ENCODE results near the gene GRPEL1.
"Not testable (repeated sequence)": the region's sequence is repeated elsewhere in the genome, so short reads cannot be mapped to it uniquely, and the experiment has no call there.

GRPEL1 gene

DNA sequence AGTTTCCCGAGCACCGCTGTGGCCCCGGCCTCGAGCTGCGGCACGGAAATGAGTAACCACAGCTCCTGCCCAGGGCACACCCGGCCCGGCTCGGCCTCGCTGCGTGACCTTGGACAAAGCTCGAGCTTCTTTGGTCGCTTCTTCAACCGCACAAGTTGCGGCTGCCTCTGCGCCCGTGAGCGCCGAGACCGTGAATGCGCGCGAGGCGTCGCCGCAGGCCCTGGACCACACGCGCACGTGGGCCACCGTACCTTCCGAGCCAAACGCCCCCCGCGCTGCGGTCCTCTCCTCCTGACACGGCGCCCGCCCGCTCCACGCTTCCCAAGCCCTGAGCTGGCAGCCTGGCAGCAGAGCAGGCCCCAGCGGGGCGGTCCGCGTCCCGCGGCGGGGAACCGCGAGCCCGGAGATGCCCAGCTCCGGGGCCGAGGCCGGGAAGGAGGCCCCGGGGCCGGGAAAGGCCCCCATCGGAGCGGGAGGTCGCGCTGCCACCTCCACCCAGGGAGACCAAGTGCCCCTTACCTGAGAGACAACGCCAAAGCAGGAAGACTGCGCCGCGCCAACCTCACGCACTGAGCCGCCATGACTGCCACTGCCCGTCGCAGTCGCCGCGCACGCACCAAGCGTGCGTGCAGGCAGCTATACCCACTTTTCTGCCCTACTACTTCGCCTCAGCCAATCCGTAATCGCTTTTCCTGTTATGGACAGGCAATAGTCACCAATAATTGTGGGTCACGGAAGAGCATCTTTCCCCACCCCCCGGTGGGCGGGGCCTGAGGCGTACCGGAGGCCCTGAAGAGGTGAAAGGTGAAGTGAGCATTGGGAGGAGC, at the start of gene GRPEL1:
Gene GRPEL1, minus strand, starts transcription at position 613 of the 827 bp plus-strand sequence. Its CDS starts 32 bp downstream, at position 581.
- DNase-seq (ENCODE audit: low spot score) = peak; percentile 100

- no peak for DNase-seq (ENCODE audit: low spot score)
Observed at GRCh38 chr4:7116705-7117104, 48.8 kb upstream of the GRPEL1 start.

DNA sequence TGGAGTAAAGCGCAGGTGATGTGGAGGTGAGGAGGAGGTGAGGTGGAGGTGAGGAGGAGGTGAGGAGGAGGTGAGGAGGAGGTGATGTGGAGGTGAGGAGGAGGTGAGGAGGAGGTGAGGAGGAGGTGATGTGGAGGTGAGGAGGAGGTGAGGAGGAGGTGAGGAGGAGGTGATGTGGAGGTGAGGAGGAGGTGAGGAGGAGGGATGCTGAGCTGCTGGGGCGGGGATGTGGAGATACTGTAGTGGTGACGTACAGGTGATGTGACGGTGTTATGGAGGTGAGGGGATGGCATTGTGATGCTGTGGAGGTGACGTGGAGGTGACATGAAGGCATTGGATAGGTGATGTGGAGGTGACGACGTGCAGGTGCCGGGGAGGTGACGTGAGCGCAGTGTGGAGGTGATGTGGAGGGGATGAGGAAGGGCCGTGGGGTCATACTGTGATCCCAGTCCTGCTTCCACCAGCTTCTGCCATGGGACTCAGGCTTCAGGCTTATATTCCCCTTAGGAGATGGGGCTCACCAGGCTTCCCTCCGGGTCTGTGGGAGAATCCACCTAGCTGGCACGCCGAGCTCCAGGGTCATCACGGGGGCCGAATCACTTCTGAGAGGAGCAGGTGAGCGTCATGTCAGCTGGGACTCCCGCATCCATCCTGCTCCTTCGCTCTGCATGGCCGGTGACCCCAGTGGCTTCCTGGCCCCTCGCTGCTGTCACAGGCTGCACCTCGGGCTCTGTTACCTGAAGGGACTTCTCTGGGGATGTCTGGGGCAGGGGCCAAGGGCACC, 47.9 kb upstream of the GRPEL1 start:
- no peak for DNase-seq (ENCODE audit: low spot score)

- DNase-seq (ENCODE audit: low spot score) = no peak
Observed at GRCh38 chr4:7112656-7113055, 44.8 kb upstream of the GRPEL1 start.

DNA sequence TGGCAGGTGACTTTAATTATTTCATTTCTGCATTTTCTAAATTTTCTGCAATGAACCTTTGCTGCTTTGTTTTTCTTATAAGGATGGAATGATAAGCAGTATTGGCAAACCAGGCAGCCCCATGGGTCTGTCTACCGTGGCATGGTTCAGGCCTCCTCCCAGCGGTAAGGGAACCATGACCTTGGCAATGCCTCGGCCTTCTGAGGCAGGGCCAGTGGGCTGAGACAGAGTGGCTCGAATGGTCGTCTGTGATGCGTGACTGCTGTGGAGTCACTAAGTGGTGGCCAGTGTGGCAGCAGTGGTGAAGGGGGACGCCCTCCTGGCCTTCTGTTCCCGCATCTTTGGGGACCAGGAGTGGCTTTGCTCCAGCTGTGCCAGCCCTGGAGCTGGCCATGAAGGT, 43.6 kb upstream of the GRPEL1 start:
- DNase-seq (ENCODE audit: low spot score) = no peak

GRCh38 chr4:7110546-7110945, 42.7 kb upstream of the GRPEL1 start:
- DNase-seq (ENCODE audit: low spot score) = no peak

- DNase-seq (ENCODE audit: low spot score) = no peak
Observed at GRCh38 chr4:7109169-7109568, 41.3 kb upstream of the GRPEL1 start.

DNA sequence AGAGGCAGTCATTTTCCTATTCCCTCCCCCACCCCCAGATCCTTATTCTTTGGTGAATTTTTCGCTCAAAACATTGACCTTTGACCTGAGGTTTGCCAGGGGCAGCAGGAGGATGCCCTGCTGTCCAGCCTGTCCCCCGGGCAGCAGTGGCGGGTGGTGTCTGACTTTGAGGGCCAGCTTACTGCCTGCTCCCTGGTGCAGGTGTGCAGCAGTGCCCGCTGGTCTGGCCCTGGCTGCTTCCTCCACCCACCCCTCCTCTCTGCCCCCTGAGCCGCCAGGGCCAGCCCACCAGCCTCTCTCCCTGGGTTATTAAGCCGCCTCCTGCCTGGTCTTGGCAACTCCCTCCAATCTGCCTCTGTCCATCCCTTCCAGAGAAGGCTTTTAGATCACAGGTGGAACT, 40.8 kb upstream of the GRPEL1 start:
- no peak for DNase-seq (ENCODE audit: low spot score)

GRCh38 chr4:7108046-7108625, 40.3 kb upstream of the GRPEL1 start:
- no peak for DNase-seq (ENCODE audit: low spot score)

- no peak for DNase-seq (ENCODE audit: low spot score)
Observed at GRCh38 chr4:7107166-7107905, 39.5 kb upstream of the GRPEL1 start.

DNA sequence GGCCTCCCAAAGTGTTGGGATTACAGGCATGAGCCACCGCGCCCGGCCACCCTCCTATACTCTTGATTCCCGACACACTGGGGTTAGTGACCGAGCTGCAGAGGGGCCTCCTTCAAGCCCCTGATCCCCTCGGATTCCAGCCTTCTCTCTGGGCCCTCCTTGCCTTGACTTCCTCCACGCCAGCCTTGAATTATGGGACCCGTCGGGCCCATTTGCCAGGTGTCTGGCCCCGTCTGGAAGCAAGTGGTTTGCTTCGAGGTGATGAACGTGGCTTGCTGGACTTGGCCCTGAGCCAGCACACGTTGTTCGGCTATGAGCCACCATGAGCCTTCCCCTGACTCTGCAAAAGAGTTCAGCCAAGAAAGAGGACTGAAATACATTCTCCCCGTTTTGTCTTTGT, 37.4 kb upstream of the GRPEL1 start:
- no peak for DNase-seq (ENCODE audit: low spot score)

DNA sequence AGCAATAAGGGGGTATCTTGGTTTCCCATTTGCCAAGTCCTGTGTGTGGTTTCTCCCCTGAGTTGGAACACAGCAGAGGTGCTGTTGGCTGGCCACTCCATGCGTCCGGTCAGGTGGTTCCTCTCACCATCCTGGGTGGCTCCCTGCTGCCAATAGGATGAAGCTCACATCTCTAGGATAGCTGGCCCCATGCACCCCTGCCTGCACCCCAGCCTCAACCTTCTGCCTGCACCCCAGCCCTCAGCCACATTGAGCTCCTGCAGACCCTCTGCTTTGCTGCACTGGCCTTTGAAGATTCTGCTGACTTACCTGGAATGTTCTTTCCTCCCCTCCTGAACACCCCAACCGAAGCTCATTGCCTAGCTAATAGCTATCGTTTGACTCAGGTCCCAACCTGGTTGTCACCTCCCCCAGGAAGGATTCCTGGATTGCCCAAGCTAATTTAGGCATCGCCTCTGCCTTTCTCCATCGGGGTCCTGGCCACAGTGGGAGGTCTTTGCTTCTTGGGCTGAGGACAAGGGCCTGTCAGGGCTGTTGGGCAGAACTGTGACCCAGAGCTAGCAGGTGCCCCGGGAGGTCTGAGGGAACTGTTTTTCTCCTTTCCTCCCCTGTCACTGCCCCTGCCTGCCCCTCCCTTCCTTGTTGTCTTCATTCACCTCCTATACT, 36.6 kb upstream of the GRPEL1 start:
- no peak for DNase-seq (ENCODE audit: low spot score)

DNA sequence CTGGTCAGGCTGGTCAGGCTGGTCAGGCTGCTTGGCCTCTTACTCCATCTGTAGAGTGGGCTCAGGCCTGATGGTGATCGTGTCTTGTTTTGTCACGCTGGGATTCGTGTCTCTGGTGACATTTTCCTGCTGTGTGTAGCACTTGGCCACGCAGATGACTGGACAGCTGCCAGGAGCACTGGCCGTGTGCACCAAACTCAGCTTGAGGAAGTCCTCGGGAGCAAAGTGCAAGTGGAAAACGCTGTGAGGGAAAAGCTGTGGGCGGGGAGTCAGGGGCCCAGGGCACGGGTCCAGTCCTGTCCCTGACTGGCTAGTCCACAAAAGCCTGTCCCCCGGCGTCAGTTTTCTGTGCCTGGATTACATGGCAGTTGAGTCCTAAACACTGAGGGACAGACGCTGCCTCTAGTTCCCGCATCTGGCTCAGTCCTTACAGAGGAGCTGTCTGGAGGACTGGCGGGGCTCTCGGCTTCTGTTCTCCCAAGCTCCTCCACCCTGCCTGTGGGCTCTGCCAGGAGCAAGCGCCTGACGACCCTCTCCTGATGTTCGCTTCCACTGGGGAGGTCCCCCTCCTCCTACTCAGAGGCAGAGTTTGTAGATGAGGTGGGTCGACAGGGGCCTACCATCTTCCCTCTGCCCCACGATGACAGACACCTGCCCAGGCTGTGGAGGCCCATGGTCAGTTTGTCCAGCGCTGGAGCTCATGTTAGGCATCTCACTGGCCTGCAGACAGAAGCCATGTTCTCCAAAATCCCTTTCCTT, 35.9 kb upstream of the GRPEL1 start:
- DNase-seq (ENCODE audit: low spot score) = no peak

DNA sequence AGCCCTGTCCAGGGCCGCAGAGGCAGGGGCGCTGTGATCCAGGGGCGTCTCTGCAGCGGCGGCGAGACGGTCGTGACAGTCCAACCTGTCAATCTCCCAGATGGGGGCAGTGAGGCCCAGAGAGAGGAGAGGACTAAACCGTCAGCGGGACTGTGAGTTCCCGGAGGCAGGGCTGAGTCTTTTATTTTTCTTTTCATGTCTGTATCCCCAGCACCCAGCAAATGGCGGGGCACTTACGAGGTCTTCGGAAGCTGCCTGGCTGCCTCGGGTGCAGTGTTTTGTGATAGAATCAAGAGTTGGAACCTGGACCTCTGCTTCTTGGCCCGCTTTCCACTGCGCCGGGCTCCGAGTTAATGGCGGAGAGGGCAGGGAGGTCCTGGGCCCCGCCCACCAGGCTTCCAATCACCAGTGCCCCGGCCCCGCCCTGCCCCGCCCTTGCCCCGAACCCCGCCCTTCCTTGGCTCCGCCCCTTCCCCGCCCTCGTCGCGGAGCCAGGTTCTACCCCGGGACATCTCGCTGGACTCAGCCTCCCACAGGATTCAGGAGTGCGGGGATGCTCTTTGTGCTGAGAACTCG, 35.3 kb upstream of the GRPEL1 start:
- peak; percentile 93 for DNase-seq (ENCODE audit: low spot score)

GRCh38 chr4:7102516-7102909, 34.6 kb upstream of the GRPEL1 start:
- DNase-seq (ENCODE audit: low spot score) = not testable (repeated sequence)

- peak; percentile 88 for DNase-seq (ENCODE audit: low spot score)
Observed at GRCh38 chr4:7101692-7102515, 34.0 kb upstream of the GRPEL1 start.

GRCh38 chr4:7096236-7096635, 28.4 kb upstream of the GRPEL1 start:
- no peak for DNase-seq (ENCODE audit: low spot score)

DNA sequence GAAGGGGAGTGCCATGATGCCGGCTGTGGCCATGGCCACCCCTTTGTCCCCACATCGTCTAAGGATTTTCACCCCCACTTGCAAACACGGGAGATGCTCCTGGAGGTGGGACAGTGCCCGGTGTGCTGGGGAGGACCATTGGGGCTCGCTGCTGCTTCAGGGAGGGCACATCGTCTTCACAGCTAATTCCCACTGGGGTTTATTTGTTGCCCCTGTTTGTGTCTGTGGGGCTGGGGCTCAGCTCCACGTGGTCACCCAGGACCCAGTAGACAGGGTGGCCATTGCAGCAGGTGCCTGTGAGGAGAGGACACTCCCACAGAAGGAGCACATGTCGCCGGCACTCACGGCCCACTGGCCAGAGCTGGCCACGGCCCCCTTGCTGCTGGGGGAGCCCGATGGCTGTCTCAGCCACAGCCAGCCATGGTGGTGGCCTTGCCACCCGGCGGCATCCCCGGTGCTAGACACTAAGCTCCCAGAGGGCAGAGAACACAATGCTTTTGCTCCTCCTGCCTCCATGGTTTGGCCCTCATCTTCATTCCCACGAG, 27.8 kb upstream of the GRPEL1 start:
- no peak for DNase-seq (ENCODE audit: low spot score)

DNA sequence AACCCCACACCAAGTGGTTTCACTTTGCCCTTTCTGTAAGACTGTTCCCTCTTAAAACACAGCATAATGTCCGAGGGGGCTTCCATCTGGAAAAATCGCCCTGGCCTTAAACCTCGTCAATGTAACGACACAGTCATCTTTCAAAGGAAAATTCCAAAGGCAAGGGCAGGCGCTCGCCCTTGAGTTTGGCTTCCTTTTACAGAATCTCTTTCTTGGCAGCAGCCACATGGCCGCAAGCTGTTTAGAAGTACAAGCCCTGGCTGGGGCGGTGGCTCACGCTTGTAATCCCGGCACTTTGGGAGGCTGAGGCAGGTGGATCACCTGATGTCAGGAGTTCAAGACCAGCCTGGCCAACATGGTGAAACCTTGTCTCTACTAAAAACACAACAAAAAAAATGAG, 27.1 kb upstream of the GRPEL1 start:
- no peak for DNase-seq (ENCODE audit: low spot score)

Data from globus pallidus (tissue), 1 donor.